Epithelial cell of prostate (primary cell): ENCODE measurements around the gene KCND1.

Experiments used
- DNase-seq: peaks from one replicate; pipeline ENCODE4 v3.0.0-alpha.2; 2011; ENCODE audit warnings: low read depth, low spot score
- H3K27ac ChIP-seq: fragments of 450-650 bp; 2 replicates; pipeline ENCODE4 v1.5.1; 2017; ENCODE audit warnings: mild to moderate bottlenecking

KCND1 gene

GRCh38 chrX:48975541-48975940 lies 3.9 kb upstream of the KCND1 start:
- no peak overlapping the region for H3K27ac ChIP-seq
- no peak for DNase-seq

- no peak overlapping the region for H3K27ac ChIP-seq
- DNase-seq, result no peak
Observed at GRCh38 chrX:48975041-48975440, 3.4 kb upstream of the KCND1 start.

- DNase-seq, result no peak
- no peak overlapping the region for H3K27ac ChIP-seq
Observed at GRCh38 chrX:48974574-48974973, 2.9 kb upstream of the KCND1 start.

GRCh38 chrX:48974033-48974432 lies 2.4 kb upstream of the KCND1 start:
- no peak for DNase-seq

GRCh38 chrX:48972220-48973164 lies 848 bp upstream of the KCND1 start:
- no peak overlapping the region for H3K27ac ChIP-seq
- DNase-seq, result no peak

More at GRCh38 chrX:48974033-48974432, 2.4 kb upstream of the KCND1 start:
- H3K27ac ChIP-seq, result no peak overlapping the region

- H3K27ac ChIP-seq, result no peak overlapping the region
- no peak for DNase-seq
Observed at GRCh38 chrX:48969471-48969870, 2.2 kb downstream of the KCND1 start.

- no peak overlapping the region for H3K27ac ChIP-seq
- DNase-seq, result no peak
Observed at GRCh38 chrX:48968377-48968776, 3.3 kb downstream of the KCND1 start.

- H3K27ac ChIP-seq, result no peak overlapping the region
Observed at GRCh38 chrX:48966796-48967579, 4.7 kb downstream of the KCND1 start.

GRCh38 chrX:48965959-48966358 lies 5.7 kb downstream of the KCND1 start:
- no peak overlapping the region for H3K27ac ChIP-seq
- DNase-seq, result no peak

More at GRCh38 chrX:48966796-48967579, 4.7 kb downstream of the KCND1 start:
- DNase-seq, result no peak

GRCh38 chrX:48961585-48962091 lies 10.0 kb downstream of the KCND1 start:
- H3K27ac ChIP-seq, result no peak overlapping the region
- DNase-seq, result no peak

GRCh38 chrX:48960291-48960690 lies 11.4 kb downstream of the KCND1 start:
- H3K27ac ChIP-seq, result no peak overlapping the region
- DNase-seq, result no peak

GRCh38 chrX:48958635-48959094 lies 13.0 kb downstream of the KCND1 start:
- peak; percentile 8 for DNase-seq
- H3K27ac ChIP-seq, result peak overlapping the region; percentile 91

GRCh38 chrX:48957827-48958634 lies 13.6 kb downstream of the KCND1 start:
- peak overlapping the region; percentile 91 for H3K27ac ChIP-seq
- peak; percentile 89 for DNase-seq

- DNase-seq, result no peak
Observed at GRCh38 chrX:48957477-48957826, 14.2 kb downstream of the KCND1 start, which contains the start of gene OTUD5. Gene OTUD5 (minus strand): TSS chrX:48957607. CDS start chrX:48957570, 37 bp downstream.

GRCh38 chrX:48956728-48957414 lies 14.8 kb downstream of the KCND1 start:
- peak overlapping the region; percentile 91 for H3K27ac ChIP-seq
- no peak for DNase-seq

More at GRCh38 chrX:48957477-48957826, 14.2 kb downstream of the KCND1 start, which contains the start of gene OTUD5:
- peak within 1 kb of the TSS; percentile 91 for H3K27ac ChIP-seq

- H3K27ac ChIP-seq, result no peak overlapping the region
- DNase-seq, result no peak
Observed at GRCh38 chrX:48948589-48948988, 23.1 kb downstream of the KCND1 start.

- H3K27ac ChIP-seq, result no peak overlapping the region
Observed at GRCh38 chrX:48945517-48946348, 25.9 kb downstream of the KCND1 start.

GRCh38 chrX:48942895-48943294 lies 28.7 kb downstream of the KCND1 start:
- no peak overlapping the region for H3K27ac ChIP-seq
- no peak for DNase-seq

More at GRCh38 chrX:48945517-48946348, 25.9 kb downstream of the KCND1 start:
- DNase-seq, result no peak
